Activated CD4-positive, alpha-beta T cell treated with anti-CD3 and anti-CD28 coated beads, Interleukin-2, amount 50 U/mL, for 4 hours (primary cell): ENCODE measurements around the gene ZFP62.
A peak's percentile ranks its signal among the peaks of the same experiment; 100 is the strongest.

Experiments
- DNase-seq, 2 experiments: peaks; one replicate each; pipeline ENCODE4 v3.0.0-alpha.2; 2020

ZFP62 gene

DNA sequence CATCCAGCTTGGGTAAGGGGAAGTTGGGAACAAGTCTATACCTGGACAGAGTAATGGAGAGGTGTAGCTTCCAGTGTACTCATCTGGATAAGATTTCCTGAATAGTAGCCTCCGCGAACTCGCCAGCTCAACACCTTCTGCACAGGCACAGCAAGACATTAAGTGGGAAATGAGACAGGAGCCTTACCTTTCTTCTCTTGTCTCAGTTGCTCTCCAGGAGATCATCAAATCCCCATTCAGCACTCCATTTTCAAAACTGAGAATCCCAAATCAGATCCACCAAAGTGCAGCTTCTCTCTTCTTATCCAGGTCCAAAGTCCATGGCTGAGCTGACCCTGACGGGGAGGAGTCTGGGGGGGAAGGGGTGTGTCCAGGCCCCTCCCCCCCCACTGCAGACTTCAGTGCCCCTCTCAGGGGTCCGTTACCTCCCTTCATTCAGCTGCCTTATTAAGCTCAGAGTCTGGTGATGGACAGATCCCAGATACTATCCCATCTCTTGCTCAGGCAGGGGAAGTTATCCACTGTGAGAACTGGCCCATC lies 52.5 kb downstream of the ZFP62 start:
- DNase-seq, result no peak

DNA sequence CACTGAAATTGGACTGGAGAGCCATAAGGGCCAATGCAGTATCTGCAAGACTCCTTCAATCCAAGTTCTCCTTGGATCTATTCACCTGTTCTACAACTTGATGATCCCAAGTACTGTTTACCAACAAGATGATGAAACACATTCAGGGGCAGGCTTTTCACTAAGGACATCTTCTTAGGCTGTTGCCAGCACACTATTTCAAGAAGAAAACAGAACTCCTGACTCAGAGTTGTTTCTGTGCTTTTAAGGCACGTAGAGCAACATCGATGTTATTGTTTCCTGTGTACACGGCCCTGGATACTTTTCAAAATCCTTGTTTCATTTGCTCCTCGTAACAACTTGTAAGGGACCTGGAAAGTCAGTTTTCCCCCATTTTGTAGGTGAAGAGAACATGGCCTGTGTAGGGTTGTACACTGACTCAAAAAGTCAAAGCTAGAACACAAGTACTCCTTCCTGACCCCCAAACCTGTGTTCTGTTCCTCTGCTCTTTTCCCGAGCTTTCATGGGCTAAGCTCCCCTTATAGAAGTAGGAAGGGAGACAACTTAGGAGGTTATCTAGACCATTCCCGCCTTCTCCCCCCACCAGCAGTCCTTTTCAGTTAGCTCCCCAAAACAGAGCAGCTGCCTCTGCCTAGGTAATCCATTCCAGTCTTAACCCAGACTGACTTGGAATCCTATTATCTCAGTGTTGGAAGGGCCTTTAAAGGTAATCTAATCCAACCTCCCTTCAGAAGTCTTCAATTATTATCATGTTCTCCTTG lies 53.2 kb downstream of the ZFP62 start:
- DNase-seq, result no peak

DNA sequence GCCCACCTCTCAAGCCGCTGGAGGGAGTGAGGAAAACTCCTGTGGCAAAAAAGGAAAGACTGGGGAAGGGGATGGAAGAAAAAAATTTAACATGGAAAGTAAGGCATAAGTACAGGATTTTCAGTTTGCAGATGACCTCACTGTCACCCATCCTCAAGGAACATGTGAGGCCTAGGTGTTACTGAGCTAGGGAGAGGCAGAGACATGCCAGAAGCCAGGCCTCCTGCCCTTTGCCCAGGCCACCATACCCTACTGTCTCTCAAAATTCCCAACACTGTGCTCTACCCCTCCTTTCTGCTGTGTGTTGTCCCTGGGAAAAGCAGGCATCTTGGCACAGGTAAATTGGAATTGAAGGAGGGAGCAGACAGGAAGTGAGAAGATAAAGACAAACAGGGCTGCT lies 54.0 kb downstream of the ZFP62 start:
- DNase-seq, result no peak

GRCh38 chr5:180806351-180807011 lies 54.6 kb downstream of the ZFP62 start:
- DNase-seq, result no peak

DNA sequence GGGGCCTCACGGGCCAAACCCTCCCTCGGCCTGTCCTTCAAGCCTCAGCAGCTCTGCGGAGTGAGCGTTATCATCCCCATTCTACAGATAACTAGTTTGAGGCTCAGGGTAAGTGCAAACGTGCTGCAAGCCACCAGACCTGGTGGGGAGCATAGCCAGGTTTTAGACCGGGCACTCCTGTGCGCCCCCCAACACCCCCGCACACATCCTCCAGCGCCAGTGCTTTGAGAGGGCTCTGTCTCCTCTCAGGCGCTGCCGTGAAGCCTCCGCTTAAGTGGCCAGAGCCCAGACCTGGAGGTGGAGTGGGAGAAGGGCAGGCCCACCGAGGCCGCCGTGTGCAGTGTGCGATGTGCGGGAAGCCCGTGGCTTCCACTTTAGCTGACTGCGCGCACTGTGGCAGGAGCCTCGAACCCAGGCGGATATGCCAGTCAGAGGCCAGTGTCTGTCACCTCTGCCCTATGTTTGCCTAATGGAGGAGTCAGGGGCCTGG lies 56.9 kb downstream of the ZFP62 start:
- no peak for DNase-seq

DNA sequence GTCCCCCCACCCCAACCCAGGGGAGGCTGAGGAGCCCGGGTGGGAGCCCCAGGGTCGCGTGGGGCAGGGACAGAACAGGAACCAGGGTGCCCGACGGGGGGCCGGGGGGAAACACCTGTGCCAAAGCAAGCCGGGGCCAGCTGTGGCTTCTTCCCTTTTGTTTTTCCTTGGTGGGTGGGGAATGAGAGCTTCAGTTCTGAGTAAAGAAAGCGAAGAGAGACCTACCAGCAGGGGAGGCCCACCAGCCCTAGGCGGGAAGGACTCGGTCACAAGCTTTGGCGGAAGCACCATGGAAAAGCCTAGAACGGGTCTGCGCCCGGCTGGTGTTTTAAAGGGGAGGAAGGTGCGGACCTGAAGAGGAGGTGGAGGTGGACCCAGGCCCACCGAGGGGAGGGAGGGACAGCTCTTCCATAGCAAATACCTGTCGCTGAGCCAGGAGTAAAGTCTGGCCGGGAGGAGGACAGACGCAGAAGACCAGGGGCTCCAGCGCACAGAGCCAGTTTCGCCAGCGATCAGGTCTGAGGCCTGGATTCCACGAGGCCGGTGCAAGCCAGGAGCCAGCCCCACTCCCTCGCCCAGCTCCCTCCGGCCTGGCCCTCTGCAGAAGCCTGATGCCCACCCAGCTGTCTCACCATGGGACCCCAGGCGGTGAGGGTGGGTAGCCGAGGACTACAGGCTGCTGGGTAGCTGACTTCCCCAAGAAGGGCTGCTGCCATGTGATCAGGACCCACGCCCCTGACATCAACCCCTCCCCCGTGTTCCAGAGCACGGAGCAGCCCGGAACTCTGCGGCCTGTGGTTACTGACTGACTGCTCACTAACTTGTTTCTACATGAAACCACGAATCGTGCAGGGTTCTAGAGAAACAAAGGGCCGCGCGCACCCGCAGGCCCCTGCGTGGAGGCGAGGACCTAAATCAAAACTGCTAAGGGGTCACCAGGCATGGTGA lies 57.6 kb downstream of the ZFP62 start:
- DNase-seq, result peak; percentile 71 to 75

- DNase-seq, result peak; percentile 60 to 61
Observed at GRCh38 chr5:180802325-180803180, 58.5 kb downstream of the ZFP62 start, which contains the start of gene MGAT1. Gene MGAT1 (minus strand): TSS chr5:180802806. CDS start chr5:180792971, 9,835 bp downstream.

DNA sequence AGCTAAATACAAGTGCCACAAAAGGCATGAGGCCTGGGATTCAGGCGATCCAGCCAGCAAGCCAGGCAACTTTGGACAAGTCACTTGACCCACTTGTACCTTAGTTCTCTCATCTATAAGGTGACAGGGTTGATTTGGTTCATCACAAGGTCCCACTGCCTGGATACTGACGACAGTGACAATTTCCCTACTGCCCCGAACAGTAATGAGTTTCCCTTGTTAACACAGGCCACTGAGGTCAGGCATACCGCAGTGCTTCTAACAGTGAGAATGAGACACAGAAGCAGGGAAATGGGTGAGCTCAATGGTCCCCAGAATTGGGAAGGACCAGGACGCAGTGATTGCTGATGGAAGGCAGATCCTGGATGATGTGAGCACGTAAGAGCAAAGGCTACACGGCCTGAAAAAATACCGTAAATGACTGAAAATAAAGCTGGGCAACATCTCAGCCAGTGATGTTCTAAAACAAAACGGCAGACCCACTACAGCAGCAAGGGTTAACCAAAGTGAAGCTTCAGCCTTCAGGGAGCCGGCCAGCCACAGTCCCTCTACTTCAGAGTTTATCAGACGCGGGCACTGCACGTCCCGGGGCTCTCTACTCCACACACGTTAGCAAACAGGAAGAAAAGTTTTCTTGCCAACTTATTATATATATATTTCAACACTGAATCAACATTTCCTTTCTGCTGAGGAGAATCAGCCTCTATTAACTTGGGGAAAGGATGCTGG lies 59.3 kb downstream of the ZFP62 start:
- DNase-seq, result no peak

DNA sequence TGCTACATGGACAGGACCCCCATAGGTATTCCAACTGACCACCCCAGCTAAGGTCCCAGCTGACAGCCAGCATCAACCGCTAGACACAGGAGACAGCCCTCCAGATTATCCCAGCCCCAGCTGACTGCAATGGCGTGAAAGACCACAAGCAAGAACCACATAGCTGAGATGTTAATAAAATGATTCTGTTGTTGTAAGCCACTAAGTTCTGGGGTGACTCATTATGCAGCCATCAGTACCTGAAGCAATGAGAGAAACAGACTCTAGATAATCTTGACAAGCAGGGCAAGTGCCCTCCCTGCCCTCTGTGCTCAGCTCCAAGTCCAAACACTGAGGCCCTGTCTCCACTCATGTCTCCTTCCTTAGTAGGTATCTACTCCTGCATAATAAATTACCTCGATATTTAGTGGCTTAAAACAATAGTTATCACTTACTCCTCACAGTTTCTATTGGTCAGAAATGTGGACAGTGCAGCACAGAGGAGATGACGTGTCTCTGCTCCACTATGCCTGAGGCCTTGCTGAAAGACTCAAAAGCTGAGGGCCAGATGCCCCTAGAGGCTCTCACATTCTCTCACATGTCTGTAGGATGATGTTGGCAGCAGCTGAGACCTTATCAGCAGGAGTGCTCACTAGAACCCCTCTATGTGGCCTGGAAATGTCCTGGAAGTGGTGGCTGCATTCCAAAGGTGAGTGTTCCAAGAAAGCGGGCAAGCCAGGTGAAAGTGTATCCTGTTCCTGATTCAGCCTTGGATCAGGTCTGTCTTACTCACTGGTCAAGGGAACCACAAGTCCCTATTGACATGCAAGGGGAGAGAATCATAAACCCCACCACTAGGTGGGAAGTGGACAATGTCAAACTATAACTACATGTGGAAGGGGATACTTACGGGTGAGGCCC lies 60.9 kb downstream of the ZFP62 start:
- DNase-seq, result no peak

DNA sequence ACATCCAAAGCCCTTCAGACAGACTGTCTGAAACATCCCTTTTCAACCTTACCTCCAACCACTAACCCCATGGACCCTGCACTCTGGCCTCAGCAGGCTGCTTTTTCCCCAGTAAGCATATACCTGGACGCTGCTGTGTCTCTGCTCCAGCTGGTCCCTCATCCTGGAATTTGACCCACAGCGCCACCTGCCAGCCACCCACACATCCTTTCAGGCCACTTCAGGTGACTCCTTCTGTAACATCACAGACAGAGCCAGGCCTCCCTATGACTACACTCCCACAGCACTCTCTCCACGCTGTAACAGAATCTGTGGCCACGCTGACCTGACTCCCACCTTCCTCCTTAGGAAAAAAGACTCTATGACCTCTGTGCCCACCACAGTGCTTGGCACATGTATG lies 61.9 kb downstream of the ZFP62 start:
- DNase-seq, result no peak

GRCh38 chr5:180798193-180798592 lies 62.9 kb downstream of the ZFP62 start:
- DNase-seq, result no peak
